CD4-positive, alpha-beta T cell (primary cell): ENCODE data around the gene NYNRIN. TPM values are rescaled to one million over a fixed set of nuclear protein-coding genes. Genes with fewer than 3 reads are reported as not detected.

Experiments
- ATAC-seq: fragments of 200-7000 bp; cut with Tn5 transposase; one replicate; pipeline ENCODE4 v1.10.0; 2022; ENCODE audit warnings: mild to moderate bottlenecking; ENCODE audit not compliant: poor library complexity
- CTCF ChIA-PET: fragments of 350-600 bp; sonication (Branson Sonifier 250); formaldehyde crosslinking; loops from one replicate; lab custom pipeline; 2021; ENCODE audit warnings: antibody characterized with exemption, inconsistent platforms; lab: Charles Lee
- POLR2A ChIA-PET: fragments of 350-600 bp; sonication (Branson Sonifier 250); formaldehyde crosslinking; loops from one replicate; lab custom pipeline; 2021; ENCODE audit warnings: antibody characterized with exemption, inconsistent platforms; lab: Charles Lee
- DNase-seq, 14 experiments: peaks; one replicate each; pipeline ENCODE4 v3.0.0-alpha.2; 2013 to 2020; ENCODE audit warnings: mixed read lengths in 2 of 14
- H3K27ac ChIP-seq, 2 donors: one replicate each; pipeline versions ENCODE4 v1.5.1 to v1.7.0; 2013; ENCODE audit warnings: low read length in 2 of 2, low read depth in 1 of 2, mild to moderate bottlenecking in 1 of 2
- H3K27me3 ChIP-seq, 2 experiments: 1 replicate in 1 of 2; 2 replicates in 1 of 2; pipeline versions ENCODE4 v1.6.1 to v1.7.0; 2013; ENCODE audit warnings: low read length in 2 of 2, control low read depth in 1 of 2, mild to moderate bottlenecking in 1 of 2, moderate library complexity in 1 of 2; ENCODE audit not compliant: insufficient read depth in 2 of 2, control insufficient read depth in 1 of 2
- H3K36me3 ChIP-seq: one replicate; pipeline ENCODE4 v1.6.1; 2013; ENCODE audit warnings: low read length, control low read depth; ENCODE audit not compliant: insufficient read depth
- H3K4me1 ChIP-seq: one replicate; pipeline ENCODE4 v1.6.1; 2013; ENCODE audit warnings: low read length, control low read depth; ENCODE audit not compliant: insufficient read depth
- H3K4me3 ChIP-seq: one replicate; pipeline ENCODE4 v1.5.1; 2013; ENCODE audit warnings: mild to moderate bottlenecking, low read length, moderate library complexity
- H3K9me3 ChIP-seq, 2 experiments: 1 replicate in 1 of 2; 2 replicates in 1 of 2; pipeline versions ENCODE4 v1.6.1 to v1.7.0; 2013; ENCODE audit warnings: low read length in 2 of 2, mild to moderate bottlenecking in 2 of 2, control low read depth in 1 of 2, moderate library complexity in 1 of 2; ENCODE audit not compliant: control insufficient read depth in 1 of 2, insufficient read depth in 1 of 2
- H3K27ac Mint-ChIP-seq: one replicate; pipeline ENCODE4 v1.8.0; 2020; ENCODE audit warnings: mixed read lengths
- H3K27me3 Mint-ChIP-seq: one replicate; pipeline ENCODE4 v1.8.0; 2021; ENCODE audit warnings: mixed read lengths
- H3K36me3 Mint-ChIP-seq: one replicate; pipeline ENCODE4 v1.8.0; 2021; ENCODE audit warnings: low read depth, mixed read lengths
- H3K4me1 Mint-ChIP-seq: one replicate; pipeline ENCODE4 v1.8.0; 2021; ENCODE audit warnings: low read depth, mixed read lengths
- H3K4me3 Mint-ChIP-seq: one replicate; pipeline ENCODE4 v1.8.0; 2020; ENCODE audit warnings: mild to moderate bottlenecking, mixed read lengths
- H3K9me3 Mint-ChIP-seq: one replicate; pipeline ENCODE4 v1.8.0; 2020; ENCODE audit warnings: mixed read lengths
- CTCF ChIP-seq: fragments of 200-600 bp; IDR thresholded peaks from one replicate; pipeline ENCODE4 v1.8.0; 2022; ENCODE audit warnings: antibody characterized with exemption, mild to moderate bottlenecking
- intact Hi-C, 2 experiments: fragments of 100-400 bp; cut with DNase I in 1 of 2; cut with micrococcal nuclease in 1 of 2; formaldehyde crosslinking; loops; one replicate each; pipeline versions ENCODE4 v1.15.1 to v1.9.0; 2023 to 2025; cut with DNase I, micrococcal nuclease
- total RNA-seq, 174 experiments: library from RNA in 2 of 174; stranded (reverse) in 2 of 174; gene quantifications; one replicate each; pipeline ENCODE4 v1.2.3 and lab custom pipeline; 2021 to 2026

NYNRIN gene
- total RNA-seq, 2 experiments from 2014 or later: 0.08 to 0.25 TPM

GRCh38 chr14:24377657-24378056 lies 21.1 kb upstream of the NYNRIN start:
- peaks cover 3 to 4% of the 10 kb centered on the region in 2 experiments for H3K27me3 ChIP-seq
- TF ChIP-seq CTCF: no peak
- no peaks in the 10 kb centered on the region for H3K9me3 Mint-ChIP-seq
- H3K9me3 ChIP-seq: no peaks in the 10 kb centered on the region
- H3K4me1 Mint-ChIP-seq: no peaks in the 10 kb centered on the region
- CTCF ChIA-PET: no interaction called here
- no peaks in the 10 kb centered on the region for H3K4me1 ChIP-seq
- no peaks in the 10 kb centered on the region for H3K27me3 Mint-ChIP-seq
- no peak overlapping the region for H3K27ac ChIP-seq
- no peaks in the 10 kb centered on the region for H3K36me3 Mint-ChIP-seq
- DNase-seq (no peak), ATAC-seq (no peak)
- H3K4me3 ChIP-seq: no peak overlapping the region
- H3K27ac Mint-ChIP-seq: no peak overlapping the region
- no peak overlapping the region for H3K4me3 Mint-ChIP-seq
- intact Hi-C loops: no loop called here
- POLR2A ChIA-PET: interaction anchor here (1.9 kb wide), 1 partner anchor 53 kb away, joined by 5 read pairs; no protein-coding TSS in a partner anchor
- H3K36me3 ChIP-seq: no peaks in the 10 kb centered on the region

GRCh38 chr14:24378327-24378726 lies 20.5 kb upstream of the NYNRIN start:
- POLR2A ChIA-PET: interaction anchor here (1.9 kb wide), 1 partner anchor 52 kb away, joined by 5 read pairs; no protein-coding TSS in a partner anchor

GRCh38 chr14:24378981-24379906 lies 19.6 kb upstream of the NYNRIN start:
- no peak overlapping the region for H3K27ac Mint-ChIP-seq
- no peak for DNase-seq
- POLR2A ChIA-PET: interaction anchor here (1.9 kb wide), 1 partner anchor 51 kb away, joined by 5 read pairs; no protein-coding TSS in a partner anchor

More at GRCh38 chr14:24378327-24378726, 20.5 kb upstream of the NYNRIN start:
- H3K36me3 ChIP-seq: no peaks in the 10 kb centered on the region
- Mint-ChIP-seq H3K4me3 (no peak overlapping the region), H3K27ac (no peak overlapping the region), H3K9me3 (no peaks in the 10 kb centered on the region), H3K27me3 (no peaks in the 10 kb centered on the region), H3K4me1 (no peaks in the 10 kb centered on the region), H3K36me3 (no peaks in the 10 kb centered on the region)
- H3K27me3 ChIP-seq: peaks cover under 1 to 3% of the 10 kb centered on the region in 2 experiments
- H3K4me1 ChIP-seq: no peaks in the 10 kb centered on the region
- CTCF ChIA-PET: no interaction called here
- intact Hi-C loops: no loop called here
- no peak for TF ChIP-seq CTCF
- DNase-seq (no peak), ATAC-seq (no peak)
- H3K9me3 ChIP-seq: no peaks in the 10 kb centered on the region
- no peak overlapping the region for H3K27ac ChIP-seq
- no peak overlapping the region for H3K4me3 ChIP-seq

More at GRCh38 chr14:24378981-24379906, 19.6 kb upstream of the NYNRIN start:
- Histone ChIP-seq H3K27me3 (no peaks in the 10 kb centered on the region), H3K36me3 (no peaks in the 10 kb centered on the region), H3K4me1 (no peaks in the 10 kb centered on the region), H3K27ac (no peak overlapping the region), H3K4me3 (no peak overlapping the region), H3K9me3 (no peaks in the 10 kb centered on the region)
- Mint-ChIP-seq H3K9me3 (no peaks in the 10 kb centered on the region), H3K4me1 (no peaks in the 10 kb centered on the region), H3K4me3 (no peak overlapping the region), H3K27me3 (no peaks in the 10 kb centered on the region), H3K36me3 (no peaks in the 10 kb centered on the region)
- CTCF ChIA-PET: no interaction called here
- ATAC-seq: no peak
- TF ChIP-seq CTCF: no peak
- intact Hi-C loops: no loop called here
